Fibroblast of skin of back (primary cell): ENCODE measurements around the gene ZBTB7A.
"Not testable (repeated sequence)": the region's sequence is repeated elsewhere in the genome, so short reads cannot be mapped to it uniquely, and the experiment has no call there.

ENCODE experiments used
- DNase-seq: peaks from one replicate; pipeline ENCODE4 v3.0.0-alpha.2; 2013

Gene ZBTB7A

GRCh38 chr19:4014541-4015491 is 51.9 kb downstream of the ZBTB7A start:
- DNase-seq: no peak

DNA sequence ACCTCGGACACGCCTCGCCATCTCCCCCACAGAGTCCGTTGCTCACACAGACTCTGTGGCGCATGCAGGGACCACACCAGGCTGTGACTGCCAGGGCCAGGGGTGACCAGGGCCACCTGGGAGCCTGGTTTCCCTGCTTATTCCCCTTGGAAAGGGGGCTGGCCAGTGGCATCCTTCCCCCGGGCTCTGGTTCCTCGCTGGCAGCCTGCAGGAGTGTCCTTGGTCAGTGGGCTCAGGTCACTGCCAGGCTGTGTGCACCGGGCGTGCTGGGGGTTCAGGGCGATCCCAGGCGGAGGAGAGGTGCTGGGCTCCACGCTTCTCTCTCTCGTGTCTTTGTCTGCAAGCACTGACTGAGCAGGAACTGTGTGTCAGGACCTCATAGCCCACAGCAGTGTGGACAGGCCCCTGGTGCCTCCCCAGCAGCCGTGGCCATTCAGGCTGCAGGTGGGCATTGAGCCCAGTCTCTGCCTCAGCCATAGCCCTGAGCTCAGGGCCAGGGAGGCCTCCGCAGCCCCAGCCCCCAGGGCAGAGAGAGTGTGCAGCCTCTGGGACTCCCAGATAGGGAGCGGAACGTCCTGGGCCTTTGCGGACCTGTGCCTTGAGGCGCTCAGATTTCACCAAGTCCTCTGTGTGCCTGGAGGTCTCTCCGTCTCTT is 52.7 kb downstream of the ZBTB7A start:
- no peak for DNase-seq

- no peak for DNase-seq
Measured at GRCh38 chr19:4012975-4013634, 53.6 kb downstream of the ZBTB7A start.

DNA sequence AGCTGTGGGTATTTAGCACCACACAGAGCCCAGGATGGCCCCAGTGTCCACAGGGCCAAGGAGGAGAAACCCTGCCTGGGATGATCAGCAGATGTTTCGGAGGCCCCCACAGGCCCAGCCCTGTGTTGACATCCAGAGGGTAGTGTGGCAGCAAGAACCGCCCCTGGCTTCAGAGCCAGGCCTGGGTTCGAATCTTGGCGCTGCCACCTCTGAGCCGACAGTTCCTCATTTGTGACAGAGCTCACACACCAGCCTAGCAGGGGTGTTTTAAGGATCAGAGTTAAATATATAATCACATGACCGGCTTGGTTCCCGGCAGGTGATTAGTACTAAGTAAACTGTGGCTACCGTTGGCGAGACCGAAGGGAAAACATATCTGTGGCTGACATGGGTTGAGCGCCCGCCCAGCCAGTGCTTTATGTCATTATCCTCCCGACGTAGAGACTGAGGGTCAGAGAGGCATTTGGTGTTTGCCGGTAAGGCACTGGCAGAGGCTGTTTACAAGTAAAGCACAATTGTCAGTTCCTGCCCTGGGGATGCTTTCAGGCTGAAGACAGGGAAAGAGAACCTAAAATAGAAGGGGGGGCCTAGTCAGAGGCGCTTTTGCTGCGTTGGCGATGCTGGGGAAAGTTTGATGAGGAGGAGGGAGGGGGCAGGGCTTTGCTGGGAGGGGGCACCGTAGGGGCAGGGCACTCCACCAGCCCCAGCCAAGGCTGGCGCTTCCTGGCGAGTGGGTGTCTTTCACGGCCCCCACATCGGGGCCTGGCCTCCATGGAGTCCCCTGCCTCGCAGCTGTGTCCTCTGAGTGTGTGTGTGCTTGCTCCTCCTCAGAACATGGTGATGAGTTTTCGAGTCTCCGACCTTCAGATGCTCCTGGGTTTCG is 54.4 kb downstream of the ZBTB7A start:
- no peak for DNase-seq

DNA sequence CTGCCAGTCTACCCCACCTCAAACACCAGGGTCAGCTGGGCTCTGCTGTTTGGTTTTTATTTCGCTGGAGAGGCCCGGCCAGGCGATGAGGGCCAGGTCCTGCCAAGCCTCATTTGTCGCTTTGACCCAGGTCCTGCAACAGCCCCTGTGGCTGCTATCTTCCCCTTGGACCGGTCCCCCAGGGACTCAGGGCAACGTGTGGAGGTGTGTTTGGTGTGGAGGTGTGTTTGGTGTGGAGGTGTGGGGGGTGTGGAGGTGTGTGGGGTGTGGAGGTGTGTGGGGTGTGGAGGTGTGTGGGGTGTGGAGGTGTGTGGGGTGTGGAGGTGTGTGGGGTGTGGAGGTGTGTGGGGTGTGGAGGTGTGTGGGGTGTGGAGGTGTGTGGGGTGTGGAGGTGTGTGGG is 55.3 kb downstream of the ZBTB7A start:
- DNase-seq: not testable (repeated sequence)

DNA sequence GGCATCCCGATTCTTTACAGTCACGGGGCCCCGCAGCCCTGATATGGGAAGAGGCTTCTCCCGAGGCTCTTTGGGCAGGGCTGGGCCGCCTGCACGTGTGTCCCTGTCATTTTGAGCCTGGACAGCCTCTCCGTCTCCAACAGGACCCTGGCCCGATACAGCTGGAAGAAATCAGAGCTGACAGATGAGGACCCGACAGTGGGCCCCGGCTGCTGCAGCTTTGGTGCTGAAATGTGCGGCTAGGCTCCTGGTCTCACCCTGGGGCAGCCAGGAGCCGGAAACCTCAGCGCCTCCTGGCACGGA is 55.9 kb downstream of the ZBTB7A start:
- no peak for DNase-seq

DNA sequence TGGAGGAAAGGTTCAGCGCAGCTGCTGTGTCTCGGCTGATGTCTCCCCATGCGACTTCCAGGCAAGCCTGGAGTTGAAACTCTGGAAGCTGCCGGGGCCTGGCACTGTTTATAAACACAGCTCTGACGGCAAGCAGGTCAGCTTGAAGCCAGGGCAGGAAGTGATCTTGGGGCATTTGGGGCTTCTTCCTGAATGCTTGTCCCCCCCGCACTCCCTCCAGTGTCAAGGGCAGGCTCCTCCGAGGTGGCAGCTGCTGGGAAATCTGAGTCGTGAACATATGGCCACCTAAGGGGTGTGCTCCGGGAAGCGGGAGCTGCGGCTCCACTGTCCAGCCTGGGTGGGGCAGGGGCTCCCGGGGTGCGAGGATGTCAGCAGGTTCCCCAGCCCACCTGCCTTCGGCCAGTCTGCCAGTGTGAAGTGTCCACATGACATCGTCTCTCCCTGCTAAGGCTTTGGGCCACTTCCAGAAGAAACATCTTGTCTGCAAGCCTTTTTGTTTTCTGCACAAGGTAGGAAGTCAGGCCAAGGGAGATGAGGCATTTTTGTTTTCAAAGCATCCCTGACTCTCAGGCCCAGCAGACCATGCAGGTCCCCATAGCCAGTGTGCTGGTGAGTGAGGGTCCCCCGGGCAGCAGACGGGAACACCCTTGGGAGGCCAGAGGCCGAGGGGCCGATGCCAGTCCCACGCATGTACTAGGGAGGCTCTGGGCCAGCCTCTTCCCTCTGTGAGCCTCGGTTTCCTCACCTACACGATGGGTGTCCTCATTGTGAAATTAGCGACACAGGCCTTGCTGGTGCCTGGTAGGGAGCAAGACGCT is 56.5 kb downstream of the ZBTB7A start:
- DNase-seq: no peak

DNA sequence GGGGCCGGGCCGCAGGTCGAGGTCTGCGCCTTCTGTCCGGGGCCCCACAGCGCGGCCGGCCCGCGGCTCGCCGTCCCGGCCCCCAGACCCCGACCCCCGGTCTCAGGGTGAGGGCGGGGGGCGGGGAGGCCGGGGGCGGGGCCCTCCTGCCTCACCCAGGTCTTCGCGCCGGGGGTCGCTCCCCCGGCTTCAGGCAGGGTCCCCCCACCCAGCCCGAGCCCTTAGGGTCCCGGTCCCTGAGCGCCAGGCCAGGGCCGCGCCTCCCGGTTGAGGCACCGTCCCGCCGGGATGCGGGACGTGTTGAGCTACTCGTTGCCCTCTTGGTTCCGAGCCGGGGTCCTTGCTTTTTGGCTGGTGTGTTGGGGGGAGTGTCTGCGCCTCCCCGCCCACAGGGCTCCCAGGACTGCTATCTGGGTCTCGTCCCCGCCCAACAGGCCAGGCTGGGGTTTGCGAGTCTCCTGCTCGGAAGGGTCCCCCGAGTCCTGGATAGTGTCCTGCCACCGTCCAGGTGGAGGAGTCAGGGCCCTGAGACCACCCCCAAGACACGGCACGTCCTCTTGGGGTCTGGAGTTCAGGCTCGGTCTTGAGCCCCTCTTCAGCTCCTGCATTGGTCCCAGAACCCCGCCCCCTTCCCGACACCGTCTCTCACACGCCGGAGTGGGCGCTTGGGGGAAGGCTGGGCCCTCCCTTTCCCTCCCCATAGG is 58.7 kb downstream of the ZBTB7A start:
- no peak for DNase-seq

- DNase-seq: peak; percentile 94
Measured at GRCh38 chr19:4007021-4007835, 59.5 kb downstream of the ZBTB7A start, which contains the start of gene PIAS4. PIAS4 (plus strand) TSS chr19:4007736; CDS start chr19:4007761, 25 bp downstream.

GRCh38 chr19:4005436-4005835 is 61.3 kb downstream of the ZBTB7A start:
- DNase-seq: not testable (repeated sequence)

- not testable (repeated sequence) for DNase-seq
Measured at GRCh38 chr19:4000798-4001197, 65.9 kb downstream of the ZBTB7A start.

- not testable (repeated sequence) for DNase-seq
Measured at GRCh38 chr19:3998667-3999412, 67.9 kb downstream of the ZBTB7A start.

GRCh38 chr19:3995607-3996006 is 71.1 kb downstream of the ZBTB7A start:
- no peak for DNase-seq
